Stimulated activated CD4-positive, alpha-beta T cell treated with anti-CD3 and anti-CD28 coated beads, Interleukin-12 subunit alpha, Interleukin-12 subunit beta, amount 100 ng/mL, for 4 hours (primary cell): Measurements from ENCODE around the gene GABBR2.

Experiments
- DNase-seq: peaks from one replicate; pipeline ENCODE4 v3.0.0-alpha.2; 2020

The GABBR2 gene

GRCh38 chr9:98428454-98428853, 280.3 kb downstream of the GABBR2 start:
- DNase-seq = no peak

GRCh38 chr9:98427491-98427890, 281.2 kb downstream of the GABBR2 start:
- no peak for DNase-seq

GRCh38 chr9:98425079-98425478, 283.7 kb downstream of the GABBR2 start:
- DNase-seq = no peak

DNA sequence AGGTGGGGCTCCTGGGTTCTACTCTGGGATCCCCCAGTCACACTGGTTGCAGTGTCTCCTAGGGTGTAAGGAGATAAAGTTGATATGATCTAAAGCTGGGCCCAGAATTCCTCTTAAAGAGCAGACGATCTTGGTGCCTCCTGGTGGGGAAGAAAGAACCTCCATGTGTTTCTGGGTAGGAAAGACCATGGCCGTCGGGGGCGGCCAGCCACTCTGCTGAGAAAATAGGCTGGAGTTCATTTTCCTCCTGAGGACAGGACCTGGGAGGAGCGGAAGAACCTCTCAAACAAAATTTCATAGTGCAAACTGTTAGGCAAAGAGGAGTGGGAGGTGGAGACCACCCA, 289.5 kb downstream of the GABBR2 start:
- DNase-seq = no peak

- DNase-seq = no peak
Observed at GRCh38 chr9:98418578-98419259, 290.0 kb downstream of the GABBR2 start.

GRCh38 chr9:98416294-98417248, 292.2 kb downstream of the GABBR2 start:
- DNase-seq = no peak

DNA sequence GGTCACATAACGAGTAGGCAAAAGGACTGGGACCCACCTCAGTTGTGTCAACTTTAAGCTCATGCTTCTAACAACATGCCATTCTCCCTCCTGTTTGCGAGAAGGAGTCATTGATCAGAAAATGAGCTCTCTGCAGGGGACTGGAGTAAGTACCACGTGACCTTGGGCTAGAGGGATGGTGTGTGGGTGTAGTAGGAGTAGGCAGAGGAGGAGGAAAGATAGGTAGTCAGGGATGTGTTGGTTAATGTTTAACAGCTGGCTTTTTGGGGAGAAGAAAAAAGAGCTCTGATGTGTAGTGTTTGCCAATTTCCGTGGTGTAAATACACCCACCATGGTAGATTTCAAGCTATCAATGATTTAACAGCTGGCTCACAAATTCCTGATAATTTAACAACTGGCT, 293.0 kb downstream of the GABBR2 start:
- DNase-seq = no peak

- no peak for DNase-seq
Observed at GRCh38 chr9:98413084-98413483, 295.7 kb downstream of the GABBR2 start.

DNA sequence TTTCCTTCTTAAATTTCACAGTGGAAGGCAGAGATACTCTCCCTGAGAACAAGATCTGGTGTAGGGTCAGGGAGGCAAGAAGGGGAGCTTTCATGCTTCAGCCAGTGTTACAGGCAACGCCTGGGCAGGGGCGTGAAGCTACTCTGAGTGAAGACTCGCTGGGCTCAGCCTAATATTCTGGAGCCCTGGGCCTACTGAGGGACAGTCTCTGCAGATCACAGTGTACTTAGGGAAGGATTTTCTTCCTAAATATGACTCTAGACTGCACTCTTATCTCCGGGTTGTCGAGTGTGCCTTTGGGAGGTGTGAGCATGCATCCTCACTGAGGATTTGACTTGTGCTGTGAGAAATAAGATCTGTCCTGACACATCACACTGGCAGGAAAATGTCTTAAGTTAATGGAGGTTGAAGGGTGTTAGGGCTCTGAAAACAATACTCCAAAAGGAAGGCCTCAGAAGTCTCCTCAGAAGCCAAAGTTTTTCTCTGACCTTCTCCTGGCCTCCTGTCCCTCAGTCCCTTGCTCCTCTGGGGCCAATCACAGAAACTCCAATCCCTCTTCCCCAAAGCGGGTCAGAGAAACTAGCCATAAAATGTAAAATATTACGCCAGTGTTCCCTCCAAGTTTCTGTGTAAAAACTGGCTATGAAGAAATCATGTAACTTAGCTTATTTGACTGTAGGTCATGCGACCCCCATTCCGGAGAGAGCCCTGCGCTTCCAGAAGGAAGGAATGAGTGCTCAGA, 296.5 kb downstream of the GABBR2 start:
- no peak for DNase-seq

DNA sequence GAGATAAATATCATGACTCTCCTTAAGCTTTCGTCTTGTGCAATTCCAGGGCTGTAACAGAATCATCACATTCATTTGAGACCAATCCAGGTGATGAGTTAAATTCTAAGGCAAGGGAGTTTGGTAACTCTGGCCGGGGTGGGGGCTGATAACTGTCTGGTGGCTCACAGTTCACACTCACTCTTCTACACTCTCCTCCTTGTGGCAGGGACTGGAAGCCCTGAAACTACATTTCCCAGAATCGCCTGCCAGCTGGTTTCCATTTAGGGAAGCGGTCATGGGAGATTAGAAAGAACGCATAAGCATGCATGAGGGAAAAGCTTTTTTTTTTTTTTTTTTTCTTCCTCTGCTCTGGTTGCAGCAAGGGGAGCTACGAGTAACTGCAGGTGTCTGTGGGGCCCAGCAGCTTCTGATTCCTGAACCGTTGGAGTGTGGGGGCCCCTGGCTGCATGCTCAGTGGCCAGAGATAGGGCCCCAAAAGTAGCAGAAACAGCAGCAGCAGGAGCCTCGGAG, 298.5 kb downstream of the GABBR2 start:
- DNase-seq = no peak

DNA sequence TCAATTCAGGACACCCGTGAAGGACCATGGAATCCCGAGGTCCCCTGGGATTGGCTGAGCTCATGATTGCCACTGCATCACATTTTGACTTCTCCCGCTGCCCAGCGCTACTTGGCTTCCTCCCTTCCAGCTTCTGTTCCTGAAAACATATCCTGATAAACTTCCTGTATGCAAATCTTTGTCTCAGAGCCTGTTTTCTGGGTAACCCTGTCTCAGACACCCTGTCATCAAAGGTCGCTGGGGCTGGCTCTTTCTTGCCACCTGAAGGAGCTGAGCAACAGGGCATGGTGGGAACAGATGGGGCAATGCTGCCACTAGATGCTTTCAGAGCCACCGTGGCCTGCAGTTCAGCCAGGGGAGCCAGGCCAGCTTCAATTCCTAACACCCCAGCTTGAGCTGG, 299.0 kb downstream of the GABBR2 start:
- DNase-seq = no peak

DNA sequence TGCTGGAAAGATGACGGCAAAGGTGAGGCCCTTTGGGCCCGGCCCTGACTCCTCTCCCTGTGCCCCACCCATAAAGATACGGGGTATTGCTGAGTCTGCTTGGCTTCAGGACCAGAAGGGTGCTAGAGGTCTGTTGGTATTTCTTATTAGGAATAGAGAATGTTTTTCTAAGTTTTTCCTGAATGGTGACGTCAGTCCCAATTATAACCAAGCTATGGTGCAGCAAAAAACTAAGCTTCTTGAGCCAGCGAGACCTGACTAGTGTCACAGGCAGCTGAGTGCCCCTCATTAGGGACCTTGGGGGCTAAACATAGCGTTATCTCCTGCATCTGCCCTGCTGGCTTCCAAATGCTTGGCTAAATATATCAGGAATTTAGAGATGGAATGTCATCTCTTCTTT, 302.3 kb downstream of the GABBR2 start:
- no peak for DNase-seq

- DNase-seq = no peak
Observed at GRCh38 chr9:98404237-98404636, 304.5 kb downstream of the GABBR2 start.

GRCh38 chr9:98403715-98404114, 305.0 kb downstream of the GABBR2 start:
- no peak for DNase-seq

DNA sequence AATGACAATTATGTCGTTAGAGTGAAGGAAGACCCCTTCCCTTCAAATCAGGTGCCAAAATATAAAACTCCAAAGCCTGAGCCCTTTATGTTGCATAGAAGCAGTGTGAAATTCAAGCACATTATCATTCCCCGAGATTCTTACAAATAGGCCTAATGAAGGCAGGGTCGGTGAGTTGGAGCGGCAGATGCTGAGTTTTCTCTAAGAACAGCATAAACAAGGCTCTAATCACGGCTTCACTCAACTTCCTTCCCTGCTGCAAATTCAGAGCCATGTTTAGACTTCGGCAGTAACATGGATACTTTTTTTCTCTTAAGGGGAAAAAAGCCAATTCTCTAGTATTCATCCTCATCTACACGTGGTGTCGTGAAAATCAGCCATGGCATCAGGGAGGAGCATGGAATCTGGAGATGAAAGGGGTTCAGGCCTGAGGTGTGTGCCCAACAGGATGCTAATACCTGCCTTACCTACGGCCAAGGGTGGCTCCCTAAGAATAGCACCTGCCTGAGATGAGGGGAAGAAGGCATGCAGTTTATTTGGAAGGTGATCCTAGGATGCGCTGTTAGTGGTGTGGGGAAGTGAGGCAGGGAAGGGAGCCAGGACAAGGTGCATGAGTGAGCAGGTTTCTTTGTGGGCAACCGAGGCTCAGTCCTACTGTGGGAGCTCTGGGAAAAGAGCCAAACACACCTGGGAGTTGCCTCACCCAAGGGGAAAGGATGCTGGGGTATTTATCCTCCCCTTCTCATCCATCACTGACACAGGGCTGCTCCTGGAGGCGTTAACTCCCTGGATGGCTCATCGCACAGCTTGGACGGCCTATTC, 306.5 kb downstream of the GABBR2 start:
- DNase-seq = no peak

DNA sequence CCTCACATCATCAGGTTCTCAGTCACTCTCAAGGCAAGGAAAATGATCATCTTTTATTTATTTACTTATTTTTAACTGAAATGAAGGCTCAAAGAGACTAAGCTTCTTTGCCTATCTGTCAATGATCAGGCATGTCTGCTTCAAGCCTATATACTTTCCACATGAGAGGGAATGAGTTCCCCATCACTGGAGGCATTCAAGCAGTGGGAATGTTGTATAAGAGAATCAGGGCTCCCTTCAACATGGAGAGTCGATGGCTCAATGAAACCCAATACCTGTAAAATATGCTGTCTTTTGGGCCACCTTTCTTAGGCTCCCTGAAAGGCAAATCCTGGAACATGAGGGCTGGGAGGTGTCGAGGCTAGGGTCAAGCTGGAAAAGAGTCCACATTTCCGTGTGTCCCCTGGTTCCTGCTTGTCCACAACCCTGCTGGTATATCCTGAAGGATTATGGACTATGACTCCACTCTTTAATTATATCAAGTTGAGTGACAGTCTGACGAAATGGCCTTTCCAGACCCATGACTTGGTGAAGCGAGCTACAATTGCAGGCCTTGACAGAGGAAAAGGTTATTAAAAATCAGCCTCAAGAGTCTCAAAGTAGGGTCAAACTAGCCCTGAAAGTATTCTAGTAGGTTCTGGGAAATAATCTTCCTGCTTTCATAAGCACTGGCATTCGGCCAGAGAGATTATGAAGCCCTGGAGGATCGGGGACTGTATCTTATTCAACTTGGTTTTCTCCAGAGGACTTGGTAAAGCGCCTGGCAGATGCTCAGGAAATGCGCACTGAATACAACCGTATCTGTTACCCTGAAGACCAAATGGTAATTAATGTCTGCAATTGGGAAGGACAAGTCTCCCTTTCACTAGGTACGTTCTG, 307.4 kb downstream of the GABBR2 start:
- DNase-seq = no peak

DNA sequence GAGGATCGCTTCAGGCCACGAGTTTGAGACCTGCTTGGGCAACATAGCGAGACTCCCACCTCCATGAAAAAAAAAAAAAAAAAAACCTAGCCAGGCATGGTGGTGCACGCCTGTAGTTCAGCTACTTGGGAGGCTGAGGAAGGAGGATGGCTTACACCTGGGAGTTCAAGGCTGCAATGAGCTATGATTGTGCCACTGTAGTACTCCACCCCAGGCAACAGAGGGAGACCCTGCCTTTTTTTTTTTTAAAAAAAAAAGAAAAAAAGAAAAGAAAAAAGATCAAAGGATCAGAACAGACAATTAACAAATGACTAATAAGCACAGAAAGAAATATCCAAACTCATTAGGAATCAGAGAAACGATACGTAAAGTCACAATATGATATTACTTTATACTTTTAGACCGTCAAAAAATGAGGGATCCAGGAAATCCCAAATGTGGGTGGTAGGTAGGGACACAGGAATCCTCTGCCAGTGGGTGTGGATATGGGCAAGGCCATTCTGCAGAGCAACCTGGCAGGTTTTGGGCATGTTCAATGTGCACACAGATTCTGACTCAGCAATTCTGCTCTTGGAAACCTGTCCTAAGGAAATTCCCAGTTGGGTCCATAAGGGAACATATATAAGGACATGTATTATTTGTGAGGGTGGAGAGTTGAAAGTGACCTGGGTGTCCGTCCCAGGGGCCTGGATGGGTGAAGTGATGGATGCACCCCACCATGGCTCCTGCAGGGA, 308.6 kb downstream of the GABBR2 start:
- no peak for DNase-seq

GRCh38 chr9:98396656-98397055, 312.1 kb downstream of the GABBR2 start:
- no peak for DNase-seq

- DNase-seq = no peak
Observed at GRCh38 chr9:98396236-98396635, 312.5 kb downstream of the GABBR2 start.

GRCh38 chr9:98391867-98392266, 316.9 kb downstream of the GABBR2 start:
- DNase-seq = no peak

DNA sequence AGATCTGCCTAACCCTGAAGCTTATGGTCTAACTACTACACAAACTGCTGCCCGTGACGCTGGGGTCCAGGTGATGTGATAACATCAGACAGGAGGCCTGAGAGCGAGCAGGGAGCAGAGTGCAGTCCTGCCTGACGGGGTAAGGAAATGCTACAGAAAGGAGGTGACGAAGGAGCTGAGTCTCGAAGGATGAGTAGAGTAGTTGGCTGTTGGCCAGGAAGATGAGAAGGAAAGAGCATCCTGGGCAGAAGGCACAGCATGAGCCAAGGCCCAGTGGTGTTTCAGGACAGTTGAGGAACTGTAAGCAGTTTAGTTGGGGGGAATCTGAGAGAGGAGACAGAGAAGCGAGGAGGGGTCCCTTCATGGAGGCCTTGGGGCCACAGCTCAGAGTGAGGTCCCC, 317.3 kb downstream of the GABBR2 start:
- DNase-seq = no peak
